ENCODE results near the gene NFX1. TPM values are rescaled to one million over a fixed set of nuclear protein-coding genes. Genes with fewer than 3 reads are reported as not detected.
A peak's percentile ranks its signal among the peaks of the same experiment; 100 is the strongest.
"Not testable (repeated sequence)": the region's sequence is repeated elsewhere in the genome, so short reads cannot be mapped to it uniquely, and the experiment has no call there.

NFX1 gene
- polyA plus RNA-seq, 3 donors = 4.3 to 26.3 (median 8.1) TPM

DNA sequence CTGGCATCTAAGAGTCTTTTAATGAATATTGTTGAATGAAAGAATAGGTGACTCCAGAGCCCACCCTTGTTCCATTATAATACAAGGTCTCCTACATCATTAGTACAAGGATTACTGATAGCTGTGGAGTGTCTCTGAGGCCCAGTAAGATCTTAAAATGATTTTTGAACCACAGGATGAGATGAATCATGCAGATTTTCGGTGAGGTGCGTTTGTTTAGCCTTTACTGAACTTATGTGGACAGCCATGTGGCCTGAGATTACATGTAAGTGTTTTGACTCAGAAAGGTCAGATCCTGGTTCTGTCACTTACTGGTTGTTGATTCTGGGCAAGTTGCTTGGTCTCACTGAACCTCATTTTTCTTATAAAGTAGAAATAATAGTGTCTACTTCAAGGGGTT lies 21.6 kb downstream of the NFX1 start:
- intact Hi-C loops (cut with micrococcal nuclease) = no loop called here
- DNase-seq = no peak
- H3K9ac ChIP-seq (ENCODE audit: insufficient read depth, low read length, poor library complexity, severe bottlenecking) = no peak overlapping the region

DNA sequence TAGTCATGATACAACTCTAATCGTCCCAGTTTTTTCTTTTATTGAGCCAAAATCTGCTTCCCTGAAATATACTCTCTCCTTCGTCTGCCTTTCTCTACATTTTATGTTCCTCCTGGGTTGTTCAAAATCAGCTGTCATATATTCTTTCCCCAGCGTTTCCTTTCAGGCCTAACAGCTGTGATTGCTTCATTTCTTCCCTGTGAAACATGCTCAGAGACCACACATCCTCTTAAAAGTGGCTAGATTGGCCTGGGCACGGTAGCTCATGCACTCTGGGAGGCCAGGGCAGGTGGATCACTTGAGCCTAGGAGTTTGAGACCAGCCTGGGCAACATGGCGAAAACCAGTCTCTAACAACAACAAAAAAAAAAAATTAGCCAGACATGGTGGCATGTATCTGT lies 25.1 kb downstream of the NFX1 start:
- intact Hi-C loops (cut with micrococcal nuclease) = no loop called here
- H3K36me3 ChIP-seq (replicated peaks in 1 of 2; ENCODE audit: control insufficient read depth in 1 of 2, insufficient read depth in 2 of 2, low read length in 2 of 2) = peaks cover 87 to 96% of the 10 kb centered on the region in 2 donors
- TF ChIP-seq, protein P1, sequence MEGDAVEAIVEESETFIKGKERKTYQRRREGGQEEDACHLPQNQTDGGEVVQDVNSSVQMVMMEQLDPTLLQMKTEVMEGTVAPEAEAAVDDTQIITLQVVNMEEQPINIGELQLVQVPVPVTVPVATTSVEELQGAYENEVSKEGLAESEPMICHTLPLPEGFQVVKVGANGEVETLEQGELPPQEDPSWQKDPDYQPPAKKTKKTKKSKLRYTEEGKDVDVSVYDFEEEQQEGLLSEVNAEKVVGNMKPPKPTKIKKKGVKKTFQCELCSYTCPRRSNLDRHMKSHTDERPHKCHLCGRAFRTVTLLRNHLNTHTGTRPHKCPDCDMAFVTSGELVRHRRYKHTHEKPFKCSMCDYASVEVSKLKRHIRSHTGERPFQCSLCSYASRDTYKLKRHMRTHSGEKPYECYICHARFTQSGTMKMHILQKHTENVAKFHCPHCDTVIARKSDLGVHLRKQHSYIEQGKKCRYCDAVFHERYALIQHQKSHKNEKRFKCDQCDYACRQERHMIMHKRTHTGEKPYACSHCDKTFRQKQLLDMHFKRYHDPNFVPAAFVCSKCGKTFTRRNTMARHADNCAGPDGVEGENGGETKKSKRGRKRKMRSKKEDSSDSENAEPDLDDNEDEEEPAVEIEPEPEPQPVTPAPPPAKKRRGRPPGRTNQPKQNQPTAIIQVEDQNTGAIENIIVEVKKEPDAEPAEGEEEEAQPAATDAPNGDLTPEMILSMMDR (IDR thresholded peaks at IDR 0.05) = no peak
- Mint-ChIP-seq H3K4me1 (peaks cover 1% of the 10 kb centered on the region), H3K27me3 (ENCODE audit: low read depth in 3 of 3) (no peaks in the 10 kb centered on the region), H3K27ac (peak overlapping the region; percentile 1 to 68 (median 30)), H3K9me3 (no peaks in the 10 kb centered on the region), H3K36me3 (peaks cover 81 to 96% of the 10 kb centered on the region in 2 donors), H3K4me3 (no peak overlapping the region)
- H3K9ac ChIP-seq (ENCODE audit: insufficient read depth, low read length, poor library complexity, severe bottlenecking) = no peak overlapping the region
- DNase-seq = no peak
- no peak overlapping the region for H3K4me3 ChIP-seq (replicated peaks in 1 of 3; ENCODE audit: low read depth in 2 of 3, low read length in 3 of 3)
- H2AFZ ChIP-seq (ENCODE audit: insufficient read depth, low read depth, low read length, poor library complexity, severe bottlenecking) = no peak overlapping the region
- H3K9me3 ChIP-seq (replicated peaks in 1 of 2; ENCODE audit: control insufficient read depth in 1 of 2, insufficient read depth in 1 of 2, low read length in 2 of 2) = no peaks in the 10 kb centered on the region
- no peaks in the 10 kb centered on the region for H4K20me1 ChIP-seq (ENCODE audit: insufficient read depth, low read length)
- no peaks in the 10 kb centered on the region for H3K79me2 ChIP-seq (ENCODE audit: insufficient read depth, low read length)
- no peaks in the 10 kb centered on the region for H3K4me1 ChIP-seq (ENCODE audit: control insufficient read depth in 1 of 2, insufficient read depth in 2 of 2, low read length in 2 of 2)
- H3K4me2 ChIP-seq (replicated peaks; ENCODE audit: extremely low read depth, low read length, poor library complexity, severe bottlenecking) = no peak overlapping the region
- H3K27ac ChIP-seq (ENCODE audit: low read depth in 1 of 2, low read length in 2 of 2) = no peak overlapping the region
- 14% methylated on average over 2 of the region's 5 CpGs for WGBS (ENCODE audit: insufficient coverage)
- H3K27me3 ChIP-seq (ENCODE audit: control insufficient read depth in 2 of 2, insufficient read depth in 2 of 2, low read length in 2 of 2) = no peaks in the 10 kb centered on the region

More for the DNA sequence above, 21.6 kb downstream of the NFX1 start:
- H2AFZ ChIP-seq (ENCODE audit: insufficient read depth, low read depth, low read length, poor library complexity, severe bottlenecking) = no peak overlapping the region
- H3K4me2 ChIP-seq (replicated peaks; ENCODE audit: extremely low read depth, low read length, poor library complexity, severe bottlenecking) = no peak overlapping the region
- TF ChIP-seq, protein P1 (IDR thresholded peaks at IDR 0.05) = no peak
- no peaks in the 10 kb centered on the region for H3K79me2 ChIP-seq (ENCODE audit: insufficient read depth, low read length)
- H3K4me1 ChIP-seq (ENCODE audit: control insufficient read depth in 1 of 2, insufficient read depth in 2 of 2, low read length in 2 of 2) = no peaks in the 10 kb centered on the region
- peaks cover 78 to 86% of the 10 kb centered on the region in 2 donors for H3K36me3 Mint-ChIP-seq
- H3K27me3 Mint-ChIP-seq (ENCODE audit: low read depth in 3 of 3) = no peaks in the 10 kb centered on the region
- no peak overlapping the region for H3K4me3 ChIP-seq (replicated peaks in 1 of 3; ENCODE audit: low read depth in 2 of 3, low read length in 3 of 3)
- H3K4me1 Mint-ChIP-seq = no peaks in the 10 kb centered on the region
- H3K36me3 ChIP-seq (replicated peaks in 1 of 2; ENCODE audit: control insufficient read depth in 1 of 2, insufficient read depth in 2 of 2, low read length in 2 of 2) = peaks cover 93 to 100% of the 10 kb centered on the region in 2 donors
- H3K9me3 ChIP-seq (replicated peaks in 1 of 2; ENCODE audit: control insufficient read depth in 1 of 2, insufficient read depth in 1 of 2, low read length in 2 of 2) = no peaks in the 10 kb centered on the region
- H3K27ac Mint-ChIP-seq = no peak overlapping the region
- H3K27me3 ChIP-seq (ENCODE audit: control insufficient read depth in 2 of 2, insufficient read depth in 2 of 2, low read length in 2 of 2) = no peaks in the 10 kb centered on the region
- no peak overlapping the region for H3K27ac ChIP-seq (ENCODE audit: low read depth in 1 of 2, low read length in 2 of 2)
- 86% methylated on average over 2 of the region's 2 CpGs for whole genome bisulfite sequencing (ENCODE audit: insufficient coverage)
- H3K4me3 Mint-ChIP-seq = no peak overlapping the region
- H4K20me1 ChIP-seq (ENCODE audit: insufficient read depth, low read length) = no peaks in the 10 kb centered on the region
- no peaks in the 10 kb centered on the region for H3K9me3 Mint-ChIP-seq

DNA sequence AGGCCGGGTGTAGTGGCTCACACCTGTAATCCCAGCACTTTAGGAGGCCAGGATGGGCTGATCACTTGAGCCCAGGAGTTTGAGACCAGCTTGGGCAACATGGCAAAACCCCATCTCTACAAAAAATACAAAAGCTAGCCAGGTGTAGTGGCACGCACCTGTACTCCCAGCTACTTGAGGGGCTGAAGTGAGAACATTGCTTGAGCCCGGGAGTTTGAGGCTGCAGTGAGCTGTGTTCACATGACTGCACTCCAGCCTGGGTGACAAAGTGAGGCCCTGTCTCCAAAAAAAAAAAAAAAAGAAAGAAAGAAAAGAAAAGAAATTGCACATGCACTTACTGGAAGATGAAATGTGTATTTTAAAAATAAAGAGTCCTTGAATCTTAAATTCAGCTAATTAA lies 26.8 kb downstream of the NFX1 start:
- WGBS (ENCODE audit: insufficient coverage) = 100% methylated on average over 2 of the region's 3 CpGs
- DNase-seq; H3K4me2 ChIP-seq (replicated peaks; ENCODE audit: extremely low read depth, low read length, poor library complexity, severe bottlenecking); H3K9me3 ChIP-seq (replicated peaks in 1 of 2; ENCODE audit: control insufficient read depth in 1 of 2, insufficient read depth in 1 of 2, low read length in 2 of 2); H3K27me3 ChIP-seq (ENCODE audit: control insufficient read depth in 2 of 2, insufficient read depth in 2 of 2, low read length in 2 of 2); H3K27ac Mint-ChIP-seq; H2AFZ ChIP-seq (ENCODE audit: insufficient read depth, low read depth, low read length, poor library complexity, severe bottlenecking); H3K4me1 ChIP-seq (ENCODE audit: control insufficient read depth in 1 of 2, insufficient read depth in 2 of 2, low read length in 2 of 2); H3K27me3 Mint-ChIP-seq (ENCODE audit: low read depth in 3 of 3); H3K4me3 ChIP-seq (replicated peaks in 1 of 3; ENCODE audit: low read depth in 2 of 3, low read length in 3 of 3); H3K9ac ChIP-seq (ENCODE audit: insufficient read depth, low read length, poor library complexity, severe bottlenecking); H3K79me2 ChIP-seq (ENCODE audit: insufficient read depth, low read length); H3K9me3 Mint-ChIP-seq; H4K20me1 ChIP-seq (ENCODE audit: insufficient read depth, low read length); H3K27ac ChIP-seq (ENCODE audit: low read depth in 1 of 2, low read length in 2 of 2); intact Hi-C loops (cut with micrococcal nuclease); H3K4me3 Mint-ChIP-seq; H3K4me1 Mint-ChIP-seq: not testable (repeated sequence)
- H3K36me3 ChIP-seq (replicated peaks in 1 of 2; ENCODE audit: control insufficient read depth in 1 of 2, insufficient read depth in 2 of 2, low read length in 2 of 2) = peaks cover 88 to 96% of the 10 kb centered on the region in 2 donors
- peaks cover 82 to 97% of the 10 kb centered on the region in 2 donors for H3K36me3 Mint-ChIP-seq

All from CD14-positive monocyte (primary cell).